Activated naive CD4-positive, alpha-beta T cell treated with anti-CD3 and anti-CD28 coated beads, Interleukin-2, amount 50 U/mL, for 16 hours (primary cell): Measurements from ENCODE around the gene KRTAP10-3.

ENCODE experiments used
- DNase-seq: peaks from one replicate; pipeline ENCODE4 v3.0.0-alpha.2; 2020

The KRTAP10-3 gene

DNA sequence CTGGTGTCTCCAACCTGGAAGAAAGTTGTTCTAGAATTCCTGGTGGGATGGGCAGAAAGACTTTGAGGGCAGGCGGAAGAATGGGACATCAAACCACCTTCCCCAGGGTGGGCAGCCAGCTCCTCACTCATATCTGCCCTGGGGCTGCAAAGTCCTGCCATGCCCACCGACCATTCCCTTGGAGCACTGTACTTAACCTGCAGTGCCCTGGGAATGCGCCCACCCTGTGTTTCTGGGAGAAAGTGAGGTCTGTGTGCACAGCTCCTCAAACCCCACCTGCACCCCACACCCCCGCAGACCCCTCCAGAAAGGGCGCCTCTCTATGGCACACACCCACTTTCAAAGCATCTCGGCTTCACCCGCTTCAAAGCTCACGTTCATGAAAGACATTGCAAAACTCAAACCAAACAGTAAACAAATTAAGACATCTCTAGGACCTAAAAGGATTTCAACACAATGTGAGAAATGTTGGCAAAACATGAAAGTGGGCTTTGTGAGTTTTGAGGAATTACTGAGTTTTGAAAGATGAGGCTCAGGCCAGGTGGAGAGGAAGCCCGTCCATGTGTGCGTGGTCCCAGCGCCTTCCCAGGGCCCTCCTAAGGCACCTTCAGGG is 43.7 kb downstream of the KRTAP10-3 start:
- DNase-seq = no peak

GRCh38 chr21:44514218-44514520 is 44.4 kb downstream of the KRTAP10-3 start:
- DNase-seq = no peak

DNA sequence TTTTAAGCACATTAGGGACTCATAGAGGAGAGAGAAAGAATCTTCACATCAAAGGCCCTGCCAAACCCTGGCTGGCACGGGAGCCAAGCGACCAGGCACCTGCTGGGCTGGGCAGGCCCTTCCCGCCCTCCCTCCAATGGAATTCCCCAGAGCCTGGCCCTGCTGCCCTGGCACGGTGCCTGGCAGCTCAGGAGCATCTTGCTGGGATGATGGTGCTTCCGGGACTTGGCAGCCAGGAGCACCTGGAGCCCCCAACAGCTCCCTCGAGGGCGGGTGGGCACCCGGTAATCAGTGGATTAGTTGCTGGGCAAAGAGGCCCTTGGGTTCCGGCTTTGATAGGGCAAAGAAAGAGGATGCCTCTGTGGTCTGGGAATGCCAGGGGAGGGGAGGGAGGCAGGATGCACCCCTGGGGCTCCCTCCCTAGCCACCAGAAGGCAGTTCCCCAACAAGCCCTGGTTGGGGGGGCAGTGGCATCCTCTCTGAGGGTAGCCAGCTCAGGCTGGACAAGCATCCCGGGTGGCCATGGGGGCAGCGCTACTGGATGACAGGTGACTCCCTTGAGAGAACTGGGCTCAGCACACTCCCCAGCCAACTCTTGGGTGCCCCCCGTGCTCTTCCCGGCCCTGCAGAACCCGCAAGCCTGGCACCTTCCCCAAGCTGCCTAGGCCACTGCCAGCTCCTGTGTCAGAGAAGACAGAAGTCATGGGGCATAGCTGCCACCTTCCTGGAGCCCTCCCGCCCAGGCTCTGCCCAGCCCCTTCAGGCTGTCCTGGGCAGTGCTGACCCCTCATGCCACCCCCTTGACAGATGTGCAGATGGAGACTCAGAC is 45.0 kb downstream of the KRTAP10-3 start:
- no peak for DNase-seq

GRCh38 chr21:44512496-44513388 is 45.9 kb downstream of the KRTAP10-3 start:
- DNase-seq = no peak

GRCh38 chr21:44511938-44512275 is 46.7 kb downstream of the KRTAP10-3 start:
- no peak for DNase-seq

DNA sequence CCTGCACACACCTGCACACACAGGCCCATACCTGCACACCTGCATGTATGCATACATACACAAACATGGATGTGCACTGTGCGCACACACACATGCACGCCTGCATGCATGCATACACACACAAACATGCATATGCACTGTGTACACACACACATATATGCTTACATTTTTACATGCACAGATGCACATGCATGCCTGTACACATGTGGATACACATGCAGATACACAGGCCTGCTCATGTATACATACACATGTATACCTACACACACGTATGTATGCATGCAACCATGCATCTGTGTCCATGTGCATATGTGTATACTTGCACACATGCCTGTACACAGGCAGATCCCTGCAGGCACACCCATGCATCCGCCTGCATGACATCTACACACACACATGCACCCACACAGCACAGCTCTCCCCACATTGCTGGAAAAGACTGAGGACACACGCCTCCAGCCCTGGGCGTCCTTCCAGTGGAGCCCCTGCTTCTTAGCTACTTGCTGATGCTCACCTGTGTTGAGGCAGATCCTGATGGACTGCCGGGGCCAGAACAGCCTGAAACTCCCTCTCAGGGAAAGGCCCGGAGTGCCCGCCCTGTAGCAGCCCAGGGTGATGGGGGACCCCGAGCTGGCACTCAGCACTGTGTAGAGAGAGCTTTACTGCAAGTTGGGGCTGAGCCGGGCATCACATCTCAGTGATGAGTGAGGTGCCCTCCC is 47.2 kb downstream of the KRTAP10-3 start:
- no peak for DNase-seq

- DNase-seq = peak; percentile 83
Observed at GRCh38 chr21:44510508-44511218, 47.9 kb downstream of the KRTAP10-3 start.

GRCh38 chr21:44510109-44510507 is 48.5 kb downstream of the KRTAP10-3 start:
- no peak for DNase-seq

DNA sequence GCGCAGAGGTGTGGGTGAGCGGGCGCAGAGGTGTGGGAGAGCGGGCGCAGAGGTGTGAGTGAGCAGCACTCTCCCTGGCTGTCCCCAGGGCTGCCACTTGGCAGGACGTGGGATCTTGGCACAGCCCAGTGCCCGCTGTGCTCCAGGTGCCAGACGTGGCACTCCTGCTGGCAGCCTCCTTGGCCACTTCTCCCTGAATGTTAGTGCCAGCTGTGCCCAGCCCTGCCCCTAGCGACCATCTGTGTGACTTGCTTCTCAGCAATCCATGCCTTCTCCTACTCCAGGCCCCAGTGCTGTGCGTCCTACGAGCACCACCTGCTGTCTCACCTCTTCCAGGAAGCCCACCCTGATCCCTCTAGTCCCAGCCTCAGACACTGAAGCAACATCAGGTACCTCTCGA is 49.1 kb downstream of the KRTAP10-3 start:
- DNase-seq = no peak

DNA sequence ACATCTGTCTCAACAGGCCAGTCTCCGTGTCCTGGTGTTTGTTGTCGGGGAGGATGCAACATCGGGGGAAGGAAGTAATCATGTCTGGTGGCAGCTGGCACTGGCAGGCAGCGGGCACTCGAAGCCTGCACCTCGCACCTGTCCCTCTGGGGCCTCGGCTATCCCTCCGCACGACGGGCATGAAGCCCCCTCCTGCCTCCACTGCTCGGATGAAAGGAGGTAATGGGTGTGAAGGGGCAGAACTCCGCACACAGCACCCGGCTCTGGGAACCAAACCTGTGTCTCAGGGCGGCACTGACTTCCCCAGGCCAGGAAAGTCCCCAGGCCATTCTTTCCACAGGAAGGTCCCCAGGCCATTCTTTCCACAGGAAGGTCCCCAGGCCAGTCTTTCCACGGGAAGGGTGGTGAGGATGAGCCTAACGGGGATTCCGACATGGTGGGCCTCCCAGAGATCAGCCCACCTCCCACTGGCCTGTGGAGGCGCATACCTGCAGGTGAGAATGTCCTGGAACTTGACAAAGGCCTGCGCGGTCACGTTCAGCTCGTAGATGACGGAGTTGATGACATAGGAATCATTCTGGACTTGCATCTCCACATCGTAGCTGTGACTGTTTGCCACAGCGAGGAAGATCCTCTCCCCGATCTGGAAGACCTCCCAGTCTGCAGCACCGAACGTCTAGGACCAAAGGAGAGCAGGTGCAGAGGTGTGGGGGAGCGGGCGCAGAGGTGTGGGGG is 49.7 kb downstream of the KRTAP10-3 start:
- no peak for DNase-seq

DNA sequence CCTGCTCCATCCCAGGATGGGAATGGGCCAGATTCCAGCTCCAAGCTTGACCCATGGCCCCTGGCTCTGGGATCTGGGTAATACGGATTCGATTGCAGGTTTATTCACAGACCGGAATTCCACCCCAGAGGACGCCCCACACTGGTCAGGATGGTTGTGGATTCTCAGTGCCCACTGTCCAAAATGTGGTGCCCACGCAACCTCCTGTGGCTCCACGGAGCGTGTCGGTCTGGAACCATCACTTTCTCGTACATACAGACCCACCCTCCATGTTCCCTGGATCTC is 50.2 kb downstream of the KRTAP10-3 start:
- no peak for DNase-seq
